Spleen (tissue), 7 donors: ENCODE measurements around the gene BRD3.

Experiments used
- POLR2A ChIP-seq, 3 donors: fragments of 450-650 bp; IDR thresholded peaks; one replicate each; pipeline ENCODE4 v1.5.1; 2017; ENCODE audit warnings: antibody characterized with exemption in 3 of 3, mild to moderate bottlenecking in 1 of 3
- TF ChIP-seq, protein P1 (sequence below), 11 experiments: fragments of 200-600 bp in 7 of 11; fragments of 450-650 bp in 4 of 11; sonication (generic) in 4 of 11; IDR thresholded peaks in 8 of 11; conservative IDR thresholded peaks in 3 of 11; 1 replicate in 7 of 11; 2 replicates in 4 of 11; pipeline versions ENCODE4 v1.4.0 to v1.8.0; 2016 to 2021; ENCODE audit warnings: antibody characterized with exemption in 11 of 11, inconsistent platforms in 4 of 11, mild to moderate bottlenecking in 1 of 11
- donor health status: DM: no; HTN: no; CAD: no; lungs with moderate emphysema.
- donor health status: DM: no; HTN: no; CAD: no.
- donor health status: DM: no; HTN: no; CAD: no.

DNA sequence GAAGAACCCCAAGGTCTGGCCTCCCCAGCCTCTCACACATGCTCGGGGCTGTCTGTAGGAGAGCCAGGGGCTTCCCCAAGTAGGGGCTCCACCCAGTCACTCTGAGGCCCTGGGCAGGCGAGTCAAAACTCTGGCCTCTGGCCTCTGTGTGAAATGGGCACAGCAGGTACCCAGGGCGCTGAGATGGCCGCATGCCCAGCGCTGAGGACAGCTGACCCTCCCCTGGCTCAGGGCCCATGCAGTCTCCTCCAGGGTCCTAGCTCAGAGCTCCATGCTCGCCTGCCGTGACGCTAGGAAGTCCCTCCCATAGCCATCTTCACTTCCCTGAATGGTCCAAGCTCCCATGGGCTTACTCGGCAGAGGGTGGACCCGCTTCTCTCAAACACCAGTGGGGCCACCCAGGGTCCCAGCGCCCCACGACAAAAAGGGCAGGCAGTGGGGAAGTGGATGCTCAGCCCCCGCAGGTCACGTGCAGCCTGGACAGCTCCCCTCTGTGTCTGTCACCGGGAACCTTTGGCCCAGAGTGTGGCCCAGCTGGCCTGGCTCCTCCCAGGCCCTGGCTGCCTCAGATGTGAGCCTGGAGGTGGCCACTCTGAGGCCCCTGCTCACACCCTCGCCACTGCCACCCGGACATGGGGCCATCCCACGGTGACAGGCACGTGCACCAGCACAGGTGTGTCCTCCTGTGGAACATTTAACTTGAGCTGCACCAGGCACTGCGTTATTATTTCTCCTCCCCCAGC lies 63.5 kb downstream of the BRD3 start:
- TF ChIP-seq POLR2A (IDR thresholded peaks at IDR 0.05) = no peak
- TF ChIP-seq, protein P1, sequence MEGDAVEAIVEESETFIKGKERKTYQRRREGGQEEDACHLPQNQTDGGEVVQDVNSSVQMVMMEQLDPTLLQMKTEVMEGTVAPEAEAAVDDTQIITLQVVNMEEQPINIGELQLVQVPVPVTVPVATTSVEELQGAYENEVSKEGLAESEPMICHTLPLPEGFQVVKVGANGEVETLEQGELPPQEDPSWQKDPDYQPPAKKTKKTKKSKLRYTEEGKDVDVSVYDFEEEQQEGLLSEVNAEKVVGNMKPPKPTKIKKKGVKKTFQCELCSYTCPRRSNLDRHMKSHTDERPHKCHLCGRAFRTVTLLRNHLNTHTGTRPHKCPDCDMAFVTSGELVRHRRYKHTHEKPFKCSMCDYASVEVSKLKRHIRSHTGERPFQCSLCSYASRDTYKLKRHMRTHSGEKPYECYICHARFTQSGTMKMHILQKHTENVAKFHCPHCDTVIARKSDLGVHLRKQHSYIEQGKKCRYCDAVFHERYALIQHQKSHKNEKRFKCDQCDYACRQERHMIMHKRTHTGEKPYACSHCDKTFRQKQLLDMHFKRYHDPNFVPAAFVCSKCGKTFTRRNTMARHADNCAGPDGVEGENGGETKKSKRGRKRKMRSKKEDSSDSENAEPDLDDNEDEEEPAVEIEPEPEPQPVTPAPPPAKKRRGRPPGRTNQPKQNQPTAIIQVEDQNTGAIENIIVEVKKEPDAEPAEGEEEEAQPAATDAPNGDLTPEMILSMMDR (IDR thresholded peaks at IDR 0.05 in 8 of 11, conservative IDR thresholded peaks at IDR 0.05 in 3 of 11) = no peak
